ENCODE results near the gene MLXIP.

DNA sequence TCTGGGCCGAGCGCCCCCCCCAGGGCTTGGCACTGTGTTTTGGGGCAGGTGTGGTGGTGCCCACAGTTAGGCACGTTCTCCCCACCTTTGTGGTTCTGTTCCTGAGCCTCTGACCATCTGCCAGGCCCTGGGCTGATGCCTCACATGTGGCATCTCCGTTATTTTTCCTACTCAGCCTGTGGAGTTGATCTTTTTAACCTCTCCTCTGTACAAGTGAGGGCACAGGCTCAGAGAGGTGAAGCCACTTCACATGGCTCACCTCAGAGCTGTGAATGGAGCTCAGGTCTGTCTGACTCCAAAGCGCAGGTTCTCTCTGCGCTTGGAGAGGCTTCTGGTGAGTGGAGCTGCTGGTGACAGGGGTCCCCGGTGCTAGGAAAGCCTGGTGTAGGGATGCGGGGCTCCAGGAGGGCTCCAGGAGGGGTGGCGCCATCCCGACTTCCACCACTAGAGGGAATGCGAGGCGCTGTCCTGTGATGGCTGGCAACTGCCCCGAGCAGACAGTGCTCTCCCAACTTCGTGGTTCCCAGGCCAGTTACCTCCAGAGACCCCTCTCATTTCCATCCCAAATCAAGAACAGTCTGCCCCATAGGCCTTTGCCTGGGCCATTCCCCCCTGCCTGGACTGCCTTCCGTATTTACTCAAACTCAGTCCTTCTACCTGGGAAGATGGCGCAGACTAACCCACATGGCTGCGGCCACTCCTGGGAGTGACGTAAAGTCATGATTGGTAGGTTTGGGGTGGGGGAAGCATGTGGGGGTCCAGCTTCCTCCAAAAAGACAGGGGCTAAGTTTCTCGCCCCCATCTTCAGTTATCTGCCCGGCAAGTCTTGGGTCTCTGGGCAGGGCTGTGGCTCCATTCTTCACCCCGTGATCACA is 47.0 kb upstream of the MLXIP start:
- TF ChIP-seq, protein P1, sequence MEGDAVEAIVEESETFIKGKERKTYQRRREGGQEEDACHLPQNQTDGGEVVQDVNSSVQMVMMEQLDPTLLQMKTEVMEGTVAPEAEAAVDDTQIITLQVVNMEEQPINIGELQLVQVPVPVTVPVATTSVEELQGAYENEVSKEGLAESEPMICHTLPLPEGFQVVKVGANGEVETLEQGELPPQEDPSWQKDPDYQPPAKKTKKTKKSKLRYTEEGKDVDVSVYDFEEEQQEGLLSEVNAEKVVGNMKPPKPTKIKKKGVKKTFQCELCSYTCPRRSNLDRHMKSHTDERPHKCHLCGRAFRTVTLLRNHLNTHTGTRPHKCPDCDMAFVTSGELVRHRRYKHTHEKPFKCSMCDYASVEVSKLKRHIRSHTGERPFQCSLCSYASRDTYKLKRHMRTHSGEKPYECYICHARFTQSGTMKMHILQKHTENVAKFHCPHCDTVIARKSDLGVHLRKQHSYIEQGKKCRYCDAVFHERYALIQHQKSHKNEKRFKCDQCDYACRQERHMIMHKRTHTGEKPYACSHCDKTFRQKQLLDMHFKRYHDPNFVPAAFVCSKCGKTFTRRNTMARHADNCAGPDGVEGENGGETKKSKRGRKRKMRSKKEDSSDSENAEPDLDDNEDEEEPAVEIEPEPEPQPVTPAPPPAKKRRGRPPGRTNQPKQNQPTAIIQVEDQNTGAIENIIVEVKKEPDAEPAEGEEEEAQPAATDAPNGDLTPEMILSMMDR (IDR thresholded peaks at IDR 0.05), result peak; percentile 38 to 74 (median 61)
- no peak for TF ChIP-seq POLR2A (IDR thresholded peaks at IDR 0.05)
